ENCODE data around the gene SLC30A2. TPM values are rescaled to one million over a fixed set of nuclear protein-coding genes. Genes with fewer than 3 reads are reported as not detected.
A peak's percentile ranks its signal among the peaks of the same experiment; 100 is the strongest.

SLC30A2 gene
- total and polyA plus RNA-seq, 8 donors: 24.1 to 142 (median 47.0) TPM

GRCh38 chr1:26019641-26020315 is 26.1 kb downstream of the SLC30A2 start:
- FAIRE-seq (no peak), ATAC-seq (no peak), DNase-seq (no peak)
- Histone ChIP-seq H3K36me3 (no peaks in the 10 kb centered on the region), H3K4me1 (no peaks in the 10 kb centered on the region), H3K4me3 (no peak overlapping the region), H3K9me3 (no peaks in the 10 kb centered on the region), H3K27ac (no peak overlapping the region), H3K27me3 (no peaks in the 10 kb centered on the region)
- TF ChIP-seq, protein P1, sequence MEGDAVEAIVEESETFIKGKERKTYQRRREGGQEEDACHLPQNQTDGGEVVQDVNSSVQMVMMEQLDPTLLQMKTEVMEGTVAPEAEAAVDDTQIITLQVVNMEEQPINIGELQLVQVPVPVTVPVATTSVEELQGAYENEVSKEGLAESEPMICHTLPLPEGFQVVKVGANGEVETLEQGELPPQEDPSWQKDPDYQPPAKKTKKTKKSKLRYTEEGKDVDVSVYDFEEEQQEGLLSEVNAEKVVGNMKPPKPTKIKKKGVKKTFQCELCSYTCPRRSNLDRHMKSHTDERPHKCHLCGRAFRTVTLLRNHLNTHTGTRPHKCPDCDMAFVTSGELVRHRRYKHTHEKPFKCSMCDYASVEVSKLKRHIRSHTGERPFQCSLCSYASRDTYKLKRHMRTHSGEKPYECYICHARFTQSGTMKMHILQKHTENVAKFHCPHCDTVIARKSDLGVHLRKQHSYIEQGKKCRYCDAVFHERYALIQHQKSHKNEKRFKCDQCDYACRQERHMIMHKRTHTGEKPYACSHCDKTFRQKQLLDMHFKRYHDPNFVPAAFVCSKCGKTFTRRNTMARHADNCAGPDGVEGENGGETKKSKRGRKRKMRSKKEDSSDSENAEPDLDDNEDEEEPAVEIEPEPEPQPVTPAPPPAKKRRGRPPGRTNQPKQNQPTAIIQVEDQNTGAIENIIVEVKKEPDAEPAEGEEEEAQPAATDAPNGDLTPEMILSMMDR (IDR thresholded peaks at IDR 0.05): no peak
- WGBS, 2 donors: 86% methylated on average over 8 of the region's 8 CpGs
- intact Hi-C loops (cut with DNase I): no loop called here

DNA sequence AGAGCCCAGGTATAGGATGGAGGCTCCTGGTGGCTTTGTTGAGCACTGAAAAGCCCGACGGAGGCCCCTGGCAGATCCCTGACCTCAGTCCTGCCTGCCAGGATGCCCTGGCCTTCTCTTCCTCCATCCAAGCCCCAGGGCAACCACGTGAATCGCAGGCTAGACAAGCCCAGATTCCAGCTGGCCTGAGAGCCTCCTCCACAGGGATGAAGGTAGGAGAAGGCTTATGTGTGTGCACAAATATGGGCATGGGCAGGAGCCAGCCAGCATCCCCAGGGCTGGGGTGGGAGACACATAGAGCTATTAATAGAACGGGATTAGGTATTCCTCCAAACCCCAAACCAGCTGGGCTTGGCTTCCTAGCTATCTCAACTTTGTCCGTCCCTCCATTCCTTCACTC is 28.3 kb downstream of the SLC30A2 start:
- Histone ChIP-seq H3K4me1 (no peaks in the 10 kb centered on the region), H3K36me3 (no peaks in the 10 kb centered on the region), H3K9me3 (no peaks in the 10 kb centered on the region), H3K27ac (no peak overlapping the region), H3K27me3 (no peaks in the 10 kb centered on the region), H3K4me3 (no peak overlapping the region)
- ATAC-seq: no peak
- WGBS, 2 donors: 67 to 70% methylated on average over 6 of the region's 6 CpGs
- no peak for DNase-seq
- TF ChIP-seq, protein P1 (IDR thresholded peaks at IDR 0.05): no peak
- no peak for FAIRE-seq
- intact Hi-C loops (cut with DNase I): no loop called here

DNA sequence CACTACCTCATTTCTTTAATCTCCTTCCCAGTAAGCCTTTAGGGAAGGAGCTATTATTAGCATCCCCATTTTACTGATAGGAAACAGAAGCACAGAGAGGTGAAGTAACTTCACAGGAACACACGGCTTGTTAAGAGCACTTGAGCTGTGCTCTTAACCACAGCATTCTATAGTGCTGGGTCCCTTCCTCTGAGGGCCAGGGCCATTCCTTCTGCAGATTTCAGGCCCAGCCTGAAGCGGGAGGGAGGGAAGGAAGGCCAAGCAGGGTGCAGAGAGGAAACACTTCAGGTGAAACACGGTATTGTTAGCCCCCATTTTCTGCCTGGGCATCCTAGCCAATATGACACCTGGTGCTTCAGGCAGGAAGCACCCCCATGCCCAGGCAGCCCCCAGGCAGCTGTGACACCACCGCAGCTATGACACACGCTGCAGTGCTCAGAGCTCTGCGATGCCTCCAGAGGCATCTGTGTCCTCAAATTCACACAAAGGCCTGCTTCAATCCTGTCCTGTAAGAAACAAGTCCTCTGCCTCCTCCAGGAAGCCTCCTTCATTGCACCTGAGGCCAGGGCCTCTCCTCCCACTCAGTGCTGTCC is 28.9 kb downstream of the SLC30A2 start:
- H3K4me1 ChIP-seq: no peaks in the 10 kb centered on the region
- H3K9me3 ChIP-seq: no peaks in the 10 kb centered on the region
- FAIRE-seq (no peak), DNase-seq (no peak), ATAC-seq (no peak)
- TF ChIP-seq, protein P1 (IDR thresholded peaks at IDR 0.05): no peak
- H3K36me3 ChIP-seq: no peaks in the 10 kb centered on the region
- no peak overlapping the region for H3K27ac ChIP-seq
- intact Hi-C loops (cut with DNase I): no loop called here
- H3K27me3 ChIP-seq: no peaks in the 10 kb centered on the region
- H3K4me3 ChIP-seq: no peak overlapping the region
- WGBS, 2 donors: 80 to 81% methylated on average over 6 of the region's 6 CpGs

DNA sequence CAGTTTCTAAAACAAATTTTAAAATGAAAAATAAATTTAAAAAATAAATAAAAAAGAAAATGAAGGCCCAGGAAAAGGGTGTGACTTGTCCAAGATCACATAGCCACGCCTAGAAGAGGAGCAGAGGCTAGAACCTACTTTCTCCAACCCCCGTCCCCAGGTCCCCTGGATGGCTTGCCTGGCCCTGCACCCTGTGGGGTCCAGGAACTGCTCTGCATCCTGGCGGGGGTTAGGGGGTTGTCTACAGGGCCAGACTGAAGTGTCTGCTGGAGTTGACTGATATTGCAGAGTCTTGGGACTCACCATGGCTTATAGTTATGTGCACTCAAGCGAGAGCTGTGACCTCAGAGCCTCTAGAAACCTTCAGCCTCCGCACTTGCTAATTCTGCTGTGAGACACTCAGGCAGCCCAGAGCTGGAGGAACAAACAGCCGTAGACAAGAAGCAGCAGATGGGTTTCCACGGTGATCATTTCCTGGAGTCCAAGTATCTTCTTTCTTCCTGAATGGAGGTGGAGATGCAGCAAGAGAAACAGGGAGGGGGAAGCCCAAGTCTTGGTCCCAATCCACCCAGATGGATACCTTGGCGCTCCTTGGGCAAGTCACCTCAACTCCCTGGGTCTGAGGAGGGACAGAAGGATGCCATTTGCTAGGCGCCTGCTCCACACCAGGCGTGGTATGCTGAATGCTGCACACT is 29.5 kb downstream of the SLC30A2 start:
- no peaks in the 10 kb centered on the region for H3K36me3 ChIP-seq
- 84 to 88% methylated on average over 10 of the region's 10 CpGs for WGBS, 2 donors
- H3K4me3 ChIP-seq: no peak overlapping the region
- DNase-seq (no peak), ATAC-seq (no peak), FAIRE-seq (no peak)
- H3K27ac ChIP-seq: no peak overlapping the region
- intact Hi-C loops (cut with DNase I): no loop called here
- H3K4me1 ChIP-seq: no peaks in the 10 kb centered on the region
- no peaks in the 10 kb centered on the region for H3K27me3 ChIP-seq
- H3K9me3 ChIP-seq: no peaks in the 10 kb centered on the region
- TF ChIP-seq, protein P1 (IDR thresholded peaks at IDR 0.05): no peak

DNA sequence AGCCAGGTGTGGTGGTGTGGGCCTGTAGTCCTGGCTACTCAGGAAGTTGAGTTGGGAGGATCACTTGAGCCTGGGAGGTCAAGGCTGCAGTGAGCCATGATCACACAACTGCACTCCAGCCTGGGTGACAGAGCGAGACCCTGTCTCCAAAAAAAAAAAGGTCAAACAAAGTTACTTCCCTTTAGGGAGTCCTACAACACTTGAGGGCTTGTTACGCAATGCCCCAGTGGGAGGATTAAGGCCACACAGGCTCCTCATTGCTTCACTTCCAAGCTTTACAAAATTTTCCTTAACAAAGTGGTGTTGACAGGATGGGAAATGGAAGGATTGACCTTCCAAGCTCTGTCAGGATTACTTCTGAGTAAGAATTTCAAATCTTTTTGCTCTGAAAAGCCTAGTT is 30.6 kb downstream of the SLC30A2 start:
- Histone ChIP-seq H3K27ac (no peak overlapping the region), H3K27me3 (no peaks in the 10 kb centered on the region), H3K4me3 (no peak overlapping the region), H3K36me3 (no peaks in the 10 kb centered on the region), H3K9me3 (no peaks in the 10 kb centered on the region), H3K4me1 (no peaks in the 10 kb centered on the region)
- TF ChIP-seq, protein P1 (IDR thresholded peaks at IDR 0.05): no peak
- 92 to 95% methylated on average over 2 of the region's 2 CpGs for WGBS, 2 donors
- intact Hi-C loops (cut with DNase I): no loop called here
- ATAC-seq (peak in 3 of 4 donors; percentile 24 to 54 (median 44)), DNase-seq (no peak), FAIRE-seq (no peak)

Data from pancreas (tissue), 10 donors.